SU-DHL-6 (cell line): Measurements from ENCODE around the gene RANBP3.
A peak's percentile ranks its signal among the peaks of the same experiment; 100 is the strongest.

Source experiments
- H2AFZ ChIP-seq: fragments of 200-600 bp; sonication (generic); 2 replicates; pipeline ENCODE4 v1.6.1; 2014; ENCODE audit warnings: low read depth, mild to moderate bottlenecking, moderate library complexity, mixed read lengths, antibody characterized with exemption, low read length; ENCODE audit not compliant: severe bottlenecking
- H3F3A ChIP-seq: fragments of 200-600 bp; shearing (Covaris generic); 2 replicates; pipeline ENCODE4 v1.6.0; 2016; ENCODE audit warnings: antibody characterized with exemption, mild to moderate bottlenecking; ENCODE audit not compliant: insufficient read depth
- H3K27ac ChIP-seq: fragments of 200-600 bp; sonication (generic); 2 replicates; pipeline ENCODE4 v1.5.1; 2016; ENCODE audit warnings: low read depth, mild to moderate bottlenecking, low read length, moderate library complexity, mixed read lengths
- H3K27me3 ChIP-seq: fragments of 200-600 bp; sonication (generic), shearing (Covaris generic); 2 replicates; pipeline ENCODE4 v1.6.0; 2014; ENCODE audit warnings: mild to moderate bottlenecking, low read length
- H3K36me3 ChIP-seq: fragments of 200-600 bp; sonication (generic); 2 replicates; pipeline ENCODE4 v1.6.1; 2014; ENCODE audit warnings: mild to moderate bottlenecking, low read length, mixed read lengths
- H3K4me2 ChIP-seq: fragments of 300-600, 200-600 bp; shearing (Covaris generic), sonication (generic); 2 replicates; pipeline ENCODE4 v1.6.0; 2014; ENCODE audit warnings: low read length, low read depth, mild to moderate bottlenecking; ENCODE audit not compliant: poor library complexity, severe bottlenecking
- H3K4me3 ChIP-seq: fragments of 200-600 bp; sonication (generic); 2 replicates; pipeline ENCODE4 v1.5.1; 2014; ENCODE audit warnings: antibody characterized with exemption, low read length, mild to moderate bottlenecking, mixed read lengths; ENCODE audit not compliant: insufficient read depth, poor library complexity, severe bottlenecking
- H3K79me2 ChIP-seq: fragments of 200-600 bp; sonication (generic); 2 replicates; pipeline ENCODE4 v1.6.1; 2014; ENCODE audit warnings: mild to moderate bottlenecking, low read length, moderate library complexity; ENCODE audit not compliant: insufficient read depth
- H3K9ac ChIP-seq: fragments of 200-600 bp; sonication (generic); 2 replicates; pipeline ENCODE4 v1.7.0; 2014; ENCODE audit warnings: mild to moderate bottlenecking, low read length
- H3K9me2 ChIP-seq: fragments of 200-600 bp; sonication (generic); replicated peaks from 2 replicates; pipeline ENCODE4 v1.6.1; 2014; ENCODE audit warnings: low read length; ENCODE audit not compliant: insufficient read depth
- H3K9me3 ChIP-seq: fragments of 200-600 bp; sonication (generic); 2 replicates; pipeline ENCODE4 v1.6.1; 2014; ENCODE audit warnings: low read length, mixed read lengths; ENCODE audit not compliant: insufficient read depth
- H4K20me1 ChIP-seq: fragments of 200-600 bp; sonication (generic); 2 replicates; pipeline ENCODE4 v1.6.1; 2014; ENCODE audit warnings: low read depth, mild to moderate bottlenecking, antibody characterized with exemption, low read length, moderate library complexity, mixed read lengths
- CTCF ChIP-seq: fragments of 200-600 bp; sonication (generic); IDR thresholded peaks from one replicate; pipeline ENCODE4 v1.5.1; 2017; ENCODE audit warnings: antibody characterized with exemption, mild to moderate bottlenecking, low read length, moderate library complexity; ENCODE audit not compliant: insufficient read depth, poor library complexity, severe bottlenecking
- EZH2phosphoT487 ChIP-seq: fragments of 200-600 bp; sonication (generic), shearing (Covaris generic); conservative IDR thresholded peaks from 2 replicates; pipeline ENCODE4 v1.6.1; 2018; ENCODE audit warnings: mild to moderate bottlenecking, antibody characterized with exemption, low read length, moderate library complexity, mixed read lengths

The RANBP3 gene

GRCh38 chr19:6021878-6022569, 44.1 kb upstream of the RANBP3 start:
- H3K27ac ChIP-seq: no peak overlapping the region
- H3K79me2 ChIP-seq: no peaks in the 10 kb centered on the region
- no peak overlapping the region for H3K9ac ChIP-seq
- no peaks in the 10 kb centered on the region for H3K9me3 ChIP-seq
- H3K36me3 ChIP-seq: no peaks in the 10 kb centered on the region
- no peaks in the 10 kb centered on the region for H3F3A ChIP-seq
- TF ChIP-seq CTCF (peak; percentile 34), EZH2phosphoT487 (no peak)
- no peaks in the 10 kb centered on the region for H3K27me3 ChIP-seq
- H3K9me2 ChIP-seq: no peaks in the 10 kb centered on the region
- no peak overlapping the region for H3K4me2 ChIP-seq
- no peak overlapping the region for H2AFZ ChIP-seq
- no peak overlapping the region for H3K4me3 ChIP-seq
- no peaks in the 10 kb centered on the region for H4K20me1 ChIP-seq

- no peaks in the 10 kb centered on the region for H3K9me3 ChIP-seq
- no peak overlapping the region for H3K4me2 ChIP-seq
- TF ChIP-seq EZH2phosphoT487: no peak
- TF ChIP-seq CTCF: no peak
- H3F3A ChIP-seq: no peaks in the 10 kb centered on the region
- no peaks in the 10 kb centered on the region for H3K79me2 ChIP-seq
- no peak overlapping the region for H3K27ac ChIP-seq
- no peak overlapping the region for H3K9ac ChIP-seq
- no peaks in the 10 kb centered on the region for H3K27me3 ChIP-seq
- H4K20me1 ChIP-seq: no peaks in the 10 kb centered on the region
- H2AFZ ChIP-seq: no peak overlapping the region
- H3K9me2 ChIP-seq: no peaks in the 10 kb centered on the region
- no peak overlapping the region for H3K4me3 ChIP-seq
- no peaks in the 10 kb centered on the region for H3K36me3 ChIP-seq
Observed at GRCh38 chr19:6020972-6021805, 43.2 kb upstream of the RANBP3 start.

- Histone ChIP-seq H3K9me3 (no peaks in the 10 kb centered on the region), H3F3A (no peaks in the 10 kb centered on the region), H3K9me2 (no peaks in the 10 kb centered on the region), H3K36me3 (no peaks in the 10 kb centered on the region), H3K4me2 (no peak overlapping the region), H3K27me3 (no peaks in the 10 kb centered on the region), H4K20me1 (no peaks in the 10 kb centered on the region), H3K4me3 (no peak overlapping the region), H3K79me2 (no peaks in the 10 kb centered on the region), H2AFZ (no peak overlapping the region), H3K27ac (no peak overlapping the region), H3K9ac (no peak overlapping the region)
- TF ChIP-seq CTCF (no peak), EZH2phosphoT487 (no peak)
Observed at GRCh38 chr19:6020166-6020882, 42.4 kb upstream of the RANBP3 start.
